OCI-LY7 (cell line): ENCODE measurements around the gene CCDC74B. TPM values are rescaled to one million over a fixed set of nuclear protein-coding genes. Genes with fewer than 3 reads are reported as not detected.
"Not testable (repeated sequence)": the region's sequence is repeated elsewhere in the genome, so short reads cannot be mapped to it uniquely, and the experiment has no call there.

Experiments
- BruUV-seq: library from RNA; stranded (reverse); fragments of 400-500 nt; replicated peaks from 2 replicates; lab custom pipeline; 2021; lab: Mats Ljungman, UMichigan
- CTCF ChIA-PET: fragments of 300-600 bp; sonication (Branson Sonifier 250); formaldehyde crosslinking; loops from one replicate; lab custom pipeline; 2022; ENCODE audit warnings: antibody characterized with exemption; ENCODE audit not compliant: unreplicated experiment; lab: Charles Lee
- POLR2A ChIA-PET: fragments of 300-600 bp; sonication (Branson Sonifier 250); formaldehyde crosslinking; loops from one replicate; lab custom pipeline; 2022; ENCODE audit warnings: antibody characterized with exemption; lab: Charles Lee
- DNase-seq: peaks from one replicate; pipeline ENCODE4 v3.0.0-alpha.2; 2015; ENCODE audit warnings: low spot score
- H2AFZ ChIP-seq: fragments of 200-600 bp; sonication (generic), shearing (Covaris generic); 2 replicates; pipeline ENCODE4 v1.6.1; 2014; ENCODE audit warnings: mild to moderate bottlenecking, antibody characterized with exemption, low read length, moderate library complexity
- H3K27ac ChIP-seq: fragments of 200-600 bp; sonication (generic); 2 replicates; pipeline ENCODE4 v1.5.1; 2014; ENCODE audit warnings: mixed run types, low read depth, mild to moderate bottlenecking, moderate library complexity, low read length, inconsistent platforms; ENCODE audit not compliant: poor library complexity, severe bottlenecking
- H3K36me3 ChIP-seq: fragments of 200-600 bp; sonication (generic); 2 replicates; pipeline ENCODE4 v1.6.1; 2014; ENCODE audit warnings: mild to moderate bottlenecking, antibody characterized with exemption, low read length, moderate library complexity, mixed read lengths; ENCODE audit not compliant: insufficient read depth
- H3K4me1 ChIP-seq: fragments of 200-600 bp; sonication (generic); 2 replicates; pipeline ENCODE4 v1.5.1; 2014; ENCODE audit warnings: mild to moderate bottlenecking, low read length; ENCODE audit not compliant: insufficient read depth, poor library complexity, severe bottlenecking
- H3K4me2 ChIP-seq: fragments of 200-600 bp; sonication (generic); 2 replicates; pipeline ENCODE4 v1.6.1; 2014; ENCODE audit warnings: mild to moderate bottlenecking, low read length
- H3K4me3 ChIP-seq: fragments of 200-600 bp; sonication (generic); 2 replicates; pipeline ENCODE4 v1.5.1; 2014; ENCODE audit warnings: mild to moderate bottlenecking, low read depth, low read length; ENCODE audit not compliant: poor library complexity, severe bottlenecking
- H3K79me2 ChIP-seq: fragments of 200-600 bp; sonication (generic); 2 replicates; pipeline ENCODE4 v1.6.1; 2016; ENCODE audit warnings: low read depth, mild to moderate bottlenecking, low read length, moderate library complexity, mixed read lengths; ENCODE audit not compliant: insufficient read depth
- H3K9me2 ChIP-seq: fragments of 200-600 bp; sonication (generic); 2 replicates; pipeline ENCODE4 v1.6.1; 2016; ENCODE audit warnings: mild to moderate bottlenecking, low read length, mixed read lengths; ENCODE audit not compliant: insufficient read depth
- H3K9me3 ChIP-seq: fragments of 200-600 bp; sonication (generic); 2 replicates; pipeline ENCODE4 v1.6.1; 2014; ENCODE audit warnings: mild to moderate bottlenecking, mixed run types, low read length, mixed read lengths
- H4K20me1 ChIP-seq: fragments of 200-600 bp; sonication (generic); 2 replicates; pipeline ENCODE4 v1.6.1; 2014; ENCODE audit warnings: mild to moderate bottlenecking, antibody characterized with exemption, low read length, moderate library complexity, mixed read lengths; ENCODE audit not compliant: insufficient read depth
- EZH2phosphoT487 ChIP-seq: fragments of 200-600 bp; sonication (generic); IDR thresholded peaks from 2 replicates; pipeline ENCODE4 v1.6.1; 2018; ENCODE audit warnings: low read depth, borderline replicate concordance, mild to moderate bottlenecking, mixed run types, antibody characterized with exemption, low read length, moderate library complexity, mixed read lengths
- intact Hi-C: fragments of 100-400 bp; cut with micrococcal nuclease; formaldehyde crosslinking; loops from one replicate; pipeline ENCODE4 v1.10.0; 2022; ENCODE audit not compliant: unreplicated experiment
- total RNA-seq, 2 experiments: library from RNA; depleted of rRNA in 1 of 2; stranded (reverse); fragments of >200 nt in 1 of 2; shearing (Covaris generic) in 1 of 2; gene quantifications; 2 replicates each; pipeline ENCODE4 v1.2.3, GENCODE V29; 2014 to 2022
- TF ChIP-seq, protein P1 (sequence below): fragments of 200-600 bp; sonication (generic); conservative IDR thresholded peaks from 2 replicates; pipeline ENCODE4 v1.5.1; 2014; ENCODE audit warnings: mild to moderate bottlenecking, antibody characterized with exemption, low read length, moderate library complexity, mixed read lengths

The CCDC74B gene
- total RNA-seq, 2 experiments from 2014 or later, result 2.4 to 2.6 TPM

DNA sequence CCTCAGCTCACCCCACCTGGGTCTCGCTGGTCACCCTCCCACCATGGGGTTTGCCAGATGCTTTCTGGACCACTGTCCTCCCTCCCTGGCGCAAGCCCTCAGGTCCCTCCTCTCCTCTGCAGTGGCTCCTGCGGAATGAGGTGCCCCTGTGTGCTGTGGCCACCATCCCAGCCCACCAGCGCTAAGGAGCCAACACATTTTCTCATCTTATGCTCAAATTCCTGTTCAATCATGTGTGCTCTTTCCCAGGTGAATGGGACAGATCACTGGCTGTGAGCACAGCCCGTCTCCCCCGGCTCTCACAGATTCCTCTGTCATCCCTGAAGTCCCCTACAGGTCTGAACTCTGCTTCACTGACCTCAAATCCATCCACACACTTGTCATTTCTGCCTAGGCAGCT lies 15.2 kb upstream of the CCDC74B start:
- H4K20me1 ChIP-seq, result no peaks in the 10 kb centered on the region
- H3K36me3 ChIP-seq, result peaks cover 40% of the 10 kb centered on the region
- H3K79me2 ChIP-seq, result no peaks in the 10 kb centered on the region
- no peak for DNase-seq
- intact Hi-C loops, result no loop called here
- TF ChIP-seq, protein P1, sequence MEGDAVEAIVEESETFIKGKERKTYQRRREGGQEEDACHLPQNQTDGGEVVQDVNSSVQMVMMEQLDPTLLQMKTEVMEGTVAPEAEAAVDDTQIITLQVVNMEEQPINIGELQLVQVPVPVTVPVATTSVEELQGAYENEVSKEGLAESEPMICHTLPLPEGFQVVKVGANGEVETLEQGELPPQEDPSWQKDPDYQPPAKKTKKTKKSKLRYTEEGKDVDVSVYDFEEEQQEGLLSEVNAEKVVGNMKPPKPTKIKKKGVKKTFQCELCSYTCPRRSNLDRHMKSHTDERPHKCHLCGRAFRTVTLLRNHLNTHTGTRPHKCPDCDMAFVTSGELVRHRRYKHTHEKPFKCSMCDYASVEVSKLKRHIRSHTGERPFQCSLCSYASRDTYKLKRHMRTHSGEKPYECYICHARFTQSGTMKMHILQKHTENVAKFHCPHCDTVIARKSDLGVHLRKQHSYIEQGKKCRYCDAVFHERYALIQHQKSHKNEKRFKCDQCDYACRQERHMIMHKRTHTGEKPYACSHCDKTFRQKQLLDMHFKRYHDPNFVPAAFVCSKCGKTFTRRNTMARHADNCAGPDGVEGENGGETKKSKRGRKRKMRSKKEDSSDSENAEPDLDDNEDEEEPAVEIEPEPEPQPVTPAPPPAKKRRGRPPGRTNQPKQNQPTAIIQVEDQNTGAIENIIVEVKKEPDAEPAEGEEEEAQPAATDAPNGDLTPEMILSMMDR, result no peak
- no peak for TF ChIP-seq EZH2phosphoT487
- ChIA-PET CTCF (no interaction called here), POLR2A (no interaction called here)
- no peak overlapping the region for H3K4me3 ChIP-seq
- no peaks in the 10 kb centered on the region for H3K9me3 ChIP-seq
- H3K4me2 ChIP-seq, result no peak overlapping the region
- H3K9me2 ChIP-seq, result no peaks in the 10 kb centered on the region
- no TSS peak for BruUV-seq
- H2AFZ ChIP-seq, result no peak overlapping the region
- H3K4me1 ChIP-seq, result peaks cover 15% of the 10 kb centered on the region
- H3K27ac ChIP-seq, result no peak overlapping the region

DNA sequence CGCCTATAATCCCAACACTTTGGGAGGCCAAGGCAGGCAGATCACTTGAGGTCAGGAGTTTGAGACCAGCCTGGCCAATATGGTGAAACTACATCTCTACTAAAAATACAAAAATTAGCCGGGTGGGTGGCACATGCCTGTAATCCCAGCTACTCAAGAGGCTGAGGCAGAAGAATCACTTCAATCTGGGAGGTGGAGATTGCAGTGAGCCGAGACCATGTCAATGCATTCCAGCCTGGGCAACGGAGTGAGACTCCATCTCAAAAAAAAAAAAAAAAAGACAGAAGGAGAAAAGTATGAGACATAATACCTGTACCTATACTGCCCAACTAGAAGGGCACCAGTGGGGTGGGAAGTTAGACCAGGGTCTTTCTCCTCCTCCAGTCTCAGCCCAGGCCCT lies 14.5 kb upstream of the CCDC74B start:
- H2AFZ ChIP-seq, intact Hi-C loops, H3K9me3 ChIP-seq, H3K4me2 ChIP-seq, H3K9me2 ChIP-seq, H3K27ac ChIP-seq, H3K4me3 ChIP-seq, CTCF ChIA-PET, H4K20me1 ChIP-seq, H3K79me2 ChIP-seq, DNase-seq, BruUV-seq: not testable (repeated sequence)
- Histone ChIP-seq H3K36me3 (peaks cover 41% of the 10 kb centered on the region), H3K4me1 (peaks cover 15% of the 10 kb centered on the region)
- POLR2A ChIA-PET, result interaction anchor here (0.6 kb wide), 1 partner anchor 10 kb away, joined by 3 read pairs; no protein-coding TSS in a partner anchor

DNA sequence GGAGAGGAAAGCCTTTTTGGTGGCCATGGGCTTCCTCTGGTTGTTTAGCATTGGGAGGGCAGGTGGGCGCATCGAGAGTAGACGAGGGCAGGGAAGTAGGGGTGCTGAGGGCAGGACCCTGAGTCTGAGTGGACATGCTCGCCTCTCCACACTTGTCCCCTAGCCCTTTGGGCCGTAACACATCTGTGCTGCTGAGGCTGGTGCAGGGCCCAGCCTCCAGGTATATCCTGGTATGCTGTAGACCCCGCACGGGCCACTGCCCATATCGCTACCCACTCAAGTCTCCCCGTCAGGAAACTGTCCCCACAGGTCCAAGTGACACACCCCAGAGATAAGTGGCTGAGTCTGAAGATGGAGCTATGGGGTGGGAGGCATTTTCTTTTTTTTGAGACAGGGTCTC lies 13.7 kb upstream of the CCDC74B start:
- H3K4me2 ChIP-seq, result no peak overlapping the region
- no peaks in the 10 kb centered on the region for H3K79me2 ChIP-seq
- no peaks in the 10 kb centered on the region for H3K9me3 ChIP-seq
- intact Hi-C loops, result no loop called here
- TF ChIP-seq EZH2phosphoT487, result no peak
- TF ChIP-seq, protein P1, result no peak
- no peak for DNase-seq
- no peak overlapping the region for H2AFZ ChIP-seq
- H3K27ac ChIP-seq, result peak overlapping the region; percentile 35
- BruUV-seq, result no TSS peak
- no peaks in the 10 kb centered on the region for H3K9me2 ChIP-seq
- CTCF ChIA-PET, result no interaction called here
- H3K4me3 ChIP-seq, result no peak overlapping the region
- H3K4me1 ChIP-seq, result peaks cover 15% of the 10 kb centered on the region
- POLR2A ChIA-PET, result interaction anchor here (0.6 to 0.7 kb wide), 2 partner anchors 9 to 256 kb away, joined by 3 read pairs; no protein-coding TSS in a partner anchor
- H3K36me3 ChIP-seq, result peaks cover 34% of the 10 kb centered on the region
- H4K20me1 ChIP-seq, result no peaks in the 10 kb centered on the region

DNA sequence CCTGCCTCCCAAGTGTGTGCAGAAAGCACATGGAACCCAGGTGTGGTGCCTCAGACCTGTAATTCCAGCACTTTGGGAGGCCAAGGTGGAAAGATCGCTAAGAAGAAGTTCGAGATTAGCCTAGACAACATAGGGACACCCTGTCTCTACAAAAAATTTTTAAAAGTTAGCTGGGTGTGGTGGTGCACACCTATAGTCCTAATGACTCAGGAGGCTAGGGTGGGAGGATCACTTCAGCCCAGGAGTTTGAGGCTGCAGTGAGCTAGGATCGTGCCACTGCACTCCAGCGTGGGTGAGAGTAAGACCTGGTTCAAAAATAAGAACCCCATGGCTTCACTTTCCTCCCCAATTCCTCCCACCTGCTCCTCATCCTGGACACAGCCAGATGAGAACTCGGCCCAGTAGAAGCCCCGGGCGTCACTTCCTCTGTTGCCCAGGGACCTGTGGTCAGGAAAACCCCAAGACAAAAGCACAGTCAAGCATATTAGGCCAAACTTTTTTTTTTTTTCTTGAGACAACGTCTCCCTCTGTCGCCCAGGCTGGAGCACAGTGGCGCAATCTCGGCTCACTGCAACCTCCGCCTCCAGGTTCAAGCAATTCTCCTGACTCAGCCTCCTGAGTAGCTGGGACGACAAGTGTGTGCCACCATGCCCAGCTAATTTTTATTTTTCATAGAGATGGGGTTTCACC lies 13.1 kb upstream of the CCDC74B start:
- H3K4me2 ChIP-seq, BruUV-seq, H4K20me1 ChIP-seq, H2AFZ ChIP-seq, H3K79me2 ChIP-seq, H3K9me3 ChIP-seq, H3K4me3 ChIP-seq, CTCF ChIA-PET, H3K9me2 ChIP-seq: not testable (repeated sequence)
- DNase-seq, result peak; percentile 47
- H3K36me3 ChIP-seq, result peaks cover 34% of the 10 kb centered on the region
- intact Hi-C loops, result loop anchor here (2.0 kb wide), 1 partner anchor 175 kb away; no protein-coding TSS in a partner anchor
- H3K4me1 ChIP-seq, result peaks cover 15% of the 10 kb centered on the region
- peak overlapping the region; percentile 35 for H3K27ac ChIP-seq
- POLR2A ChIA-PET, result interaction anchor here (0.7 to 1.0 kb wide), 2 partner anchors 183 to 256 kb away, joined by 3 read pairs; no protein-coding TSS in a partner anchor

DNA sequence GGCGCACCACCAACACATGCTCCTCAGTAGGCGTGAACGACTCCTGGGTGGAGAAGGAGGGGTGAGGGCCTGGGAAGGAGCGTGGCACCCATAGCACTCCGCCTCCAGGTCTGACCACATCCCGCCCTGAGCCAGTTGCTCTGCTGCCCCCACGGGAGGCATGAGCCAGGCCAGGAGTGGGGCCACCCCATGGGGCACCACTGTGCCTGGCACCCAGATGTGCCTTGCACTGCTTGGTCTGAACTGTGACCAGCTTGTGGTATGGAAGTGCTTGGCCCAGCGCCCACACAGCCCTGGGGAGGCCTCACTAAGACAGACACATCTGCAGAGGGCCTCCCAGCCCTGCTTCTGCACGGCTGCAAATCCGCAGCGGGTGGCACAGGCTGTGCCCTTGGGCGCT lies 12.4 kb upstream of the CCDC74B start:
- H3K27ac ChIP-seq, result peak overlapping the region; percentile 35
- H3K36me3 ChIP-seq, result peaks cover 34% of the 10 kb centered on the region
- peak; percentile 5 for DNase-seq
- H3K4me3 ChIP-seq, H2AFZ ChIP-seq, H4K20me1 ChIP-seq, BruUV-seq, H3K9me3 ChIP-seq, H3K79me2 ChIP-seq, CTCF ChIA-PET, H3K4me2 ChIP-seq, H3K9me2 ChIP-seq: not testable (repeated sequence)
- peaks cover 15% of the 10 kb centered on the region for H3K4me1 ChIP-seq
- intact Hi-C loops, result loop anchor here (2.0 kb wide), 1 partner anchor 175 kb away; no protein-coding TSS in a partner anchor
- POLR2A ChIA-PET, result interaction anchor here (0.6 to 1.0 kb wide), 2 partner anchors 82 to 184 kb away, joined by 3 read pairs; no protein-coding TSS in a partner anchor
